Neural cell (in vitro differentiated cells): ENCODE measurements around the gene CST6. TPM values are rescaled to one million over a fixed set of nuclear protein-coding genes. Genes with fewer than 3 reads are reported as not detected.

Experiments
- H2AFZ ChIP-seq: fragments of 200-600, 300-800 bp; sonication (generic), shearing (Covaris generic); 2 replicates; pipeline ENCODE4 v1.6.0; 2014; ENCODE audit warnings: low read depth, mild to moderate bottlenecking, antibody characterized with exemption, low read length, moderate library complexity
- H3F3A ChIP-seq: fragments of 200-600 bp; shearing (Covaris generic); 2 replicates; pipeline ENCODE4 v1.6.1; 2016; ENCODE audit warnings: mild to moderate bottlenecking, moderate library complexity, mixed read lengths, antibody characterized with exemption, low read length; ENCODE audit not compliant: insufficient read depth, poor library complexity, severe bottlenecking
- H3K27ac ChIP-seq: fragments of 200-600, 300-800 bp; sonication (generic), shearing (Covaris generic); 2 replicates; pipeline ENCODE4 v1.5.1; 2014; ENCODE audit warnings: mild to moderate bottlenecking, low read length, moderate library complexity
- H3K27me3 ChIP-seq: fragments of 300-800, 200-600 bp; sonication (generic), shearing (Covaris generic); 2 replicates; pipeline ENCODE4 v1.6.0; 2014; ENCODE audit warnings: mild to moderate bottlenecking, low read depth, low read length, moderate library complexity; ENCODE audit not compliant: insufficient read depth
- H3K36me3 ChIP-seq: fragments of 300-800, 200-600 bp; sonication (generic), shearing (Covaris generic); 2 replicates; pipeline ENCODE4 v1.5.1; 2014; ENCODE audit warnings: mild to moderate bottlenecking, antibody characterized with exemption, low read length, moderate library complexity; ENCODE audit not compliant: insufficient read depth
- H3K4me2 ChIP-seq: fragments of 300-800, 200-600 bp; sonication (generic), shearing (Covaris generic); 2 replicates; pipeline ENCODE4 v1.6.0; 2014; ENCODE audit warnings: mild to moderate bottlenecking, low read length
- H3K4me3 ChIP-seq: fragments of 300-800, 200-600 bp; sonication (generic), shearing (Covaris generic); 2 replicates; pipeline ENCODE4 v1.5.1; 2014; ENCODE audit warnings: mild to moderate bottlenecking, low read length, moderate library complexity
- H3K79me2 ChIP-seq: fragments of 200-600 bp; shearing (Covaris generic); replicated peaks from 2 replicates; pipeline ENCODE4 v1.6.0; 2014; ENCODE audit warnings: mild to moderate bottlenecking, low read length, moderate library complexity; ENCODE audit not compliant: insufficient read depth
- H3K9ac ChIP-seq: fragments of 300-800, 200-600 bp; sonication (generic), shearing (Covaris generic); 2 replicates; pipeline ENCODE4 v1.6.1; 2016; ENCODE audit warnings: mild to moderate bottlenecking, low read length, mixed read lengths
- H3K9me2 ChIP-seq: fragments of 200-600 bp; shearing (Covaris generic); 2 replicates; pipeline ENCODE4 v1.6.1; 2016; ENCODE audit warnings: mild to moderate bottlenecking, low read length, mixed read lengths; ENCODE audit not compliant: insufficient read depth
- H3K9me3 ChIP-seq: fragments of 200-600, 300-800 bp; sonication (generic), shearing (Covaris generic); 2 replicates; pipeline ENCODE4 v1.6.1; 2016; ENCODE audit warnings: mild to moderate bottlenecking, mixed run types, low read length, moderate library complexity, mixed read lengths
- H4K20me1 ChIP-seq: fragments of 200-600 bp; shearing (Covaris generic); 2 replicates; pipeline ENCODE4 v1.6.1; 2016; ENCODE audit warnings: mild to moderate bottlenecking, mixed run types; ENCODE audit not compliant: insufficient read depth
- EP300 ChIP-seq: fragments of 450-650 bp; conservative IDR thresholded peaks from 2 replicates; pipeline ENCODE4 v1.6.1; 2014; ENCODE audit warnings: antibody characterized with exemption, mild to moderate bottlenecking, moderate library complexity; ENCODE audit not compliant: poor library complexity, severe bottlenecking
- EZH2 ChIP-seq: fragments of 200-600, 300-800 bp; shearing (Covaris generic), sonication (generic); IDR thresholded peaks from 2 replicates; pipeline ENCODE4 v1.6.1; 2014; ENCODE audit warnings: antibody characterized with exemption, low read length, borderline replicate concordance, mild to moderate bottlenecking; ENCODE audit not compliant: insufficient read depth, poor library complexity, severe bottlenecking
- POLR2AphosphoS5 ChIP-seq: IDR thresholded peaks from 2 replicates; pipeline ENCODE4 v1.6.1; 2012
- RAD21 ChIP-seq: fragments of 450-650 bp; conservative IDR thresholded peaks from 2 replicates; pipeline ENCODE4 v1.6.1; 2014; ENCODE audit warnings: antibody characterized with exemption, mild to moderate bottlenecking, moderate library complexity
- REST ChIP-seq: IDR thresholded peaks from 2 replicates; pipeline ENCODE4 v1.6.1; 2012; ENCODE audit warnings: borderline replicate concordance
- TAF1 ChIP-seq: IDR thresholded peaks from 2 replicates; pipeline ENCODE4 v1.6.1; 2012; ENCODE audit warnings: low read depth
- polyA plus RNA-seq: library from polyadenylated mRNA; depleted of rRNA; stranded (reverse); fragments of >200 nt; gene quantifications from 2 replicates; pipeline ENCODE4 v1.2.3, GENCODE V29; 2014
- TF ChIP-seq, protein P1 (sequence below): fragments of 450-650 bp; IDR thresholded peaks from 2 replicates; pipeline ENCODE4 v1.5.1; 2014; ENCODE audit warnings: antibody characterized with exemption, mild to moderate bottlenecking, moderate library complexity; ENCODE audit not compliant: poor library complexity, severe bottlenecking

Gene CST6
- polyA plus RNA-seq, 1 donor from 2014 or later, result not detected

DNA sequence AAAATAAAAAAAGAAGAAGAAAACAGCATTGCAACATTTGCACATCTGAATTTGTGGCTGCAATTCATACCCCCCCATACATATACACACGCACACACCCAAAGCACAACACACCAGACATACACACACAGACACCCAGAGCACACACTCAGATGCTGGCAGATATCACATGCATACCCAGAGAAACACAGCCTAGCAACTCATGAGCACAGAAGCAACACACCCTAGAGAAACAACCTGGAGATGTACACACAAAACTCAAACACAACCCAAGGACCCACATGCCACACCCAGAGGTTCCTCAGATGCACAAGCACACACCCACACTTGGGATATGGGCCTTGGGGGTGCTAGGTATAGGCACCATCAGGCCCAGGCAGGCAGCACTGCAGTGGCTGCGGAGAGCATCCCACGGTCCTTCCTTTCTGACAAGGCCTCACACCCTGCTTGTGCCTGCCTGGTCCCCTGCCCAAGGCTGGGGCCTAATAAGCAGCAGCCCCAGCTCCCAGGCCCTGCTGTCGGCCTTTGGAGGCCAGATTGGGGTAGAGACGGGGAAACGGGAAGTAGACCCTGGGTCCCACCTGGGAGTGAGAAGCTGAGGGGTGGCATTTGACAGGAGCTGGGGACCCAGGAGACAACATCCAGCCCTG is 3.1 kb downstream of the CST6 start:
- no peak overlapping the region for H2AFZ ChIP-seq
- no peaks in the 10 kb centered on the region for H4K20me1 ChIP-seq
- H3K27me3 ChIP-seq, result peaks cover 15% of the 10 kb centered on the region
- no peaks in the 10 kb centered on the region for H3K36me3 ChIP-seq
- no peak overlapping the region for H3K27ac ChIP-seq
- no peaks in the 10 kb centered on the region for H3F3A ChIP-seq
- TF ChIP-seq POLR2AphosphoS5 (no peak), RAD21 (no peak)
- no peak overlapping the region for H3K9ac ChIP-seq
- H3K9me2 ChIP-seq, result no peaks in the 10 kb centered on the region
- H3K79me2 ChIP-seq, result no peaks in the 10 kb centered on the region
- no peak overlapping the region for H3K4me3 ChIP-seq
- H3K4me2 ChIP-seq, result no peak overlapping the region
- no peaks in the 10 kb centered on the region for H3K9me3 ChIP-seq

- Histone ChIP-seq H3K4me3 (no peak overlapping the region), H2AFZ (no peak overlapping the region), H3F3A (no peaks in the 10 kb centered on the region), H3K36me3 (no peaks in the 10 kb centered on the region), H3K9ac (no peak overlapping the region), H4K20me1 (no peaks in the 10 kb centered on the region), H3K4me2 (no peak overlapping the region), H3K27me3 (peaks cover 15% of the 10 kb centered on the region), H3K79me2 (no peaks in the 10 kb centered on the region), H3K27ac (no peak overlapping the region), H3K9me2 (no peaks in the 10 kb centered on the region), H3K9me3 (no peaks in the 10 kb centered on the region)
- no peak for TF ChIP-seq TAF1
- no peak for TF ChIP-seq EP300
- TF ChIP-seq REST, result no peak
These were observed 3.7 kb downstream of the CST6 start for GRCh38 chr11:66015454-66015881.

GRCh38 chr11:66015936-66016792 is 4.4 kb downstream of the CST6 start:
- no peaks in the 10 kb centered on the region for H3K79me2 ChIP-seq
- no peaks in the 10 kb centered on the region for H3F3A ChIP-seq
- no peak overlapping the region for H3K27ac ChIP-seq
- H3K9ac ChIP-seq, result no peak overlapping the region
- TF ChIP-seq, protein P1, sequence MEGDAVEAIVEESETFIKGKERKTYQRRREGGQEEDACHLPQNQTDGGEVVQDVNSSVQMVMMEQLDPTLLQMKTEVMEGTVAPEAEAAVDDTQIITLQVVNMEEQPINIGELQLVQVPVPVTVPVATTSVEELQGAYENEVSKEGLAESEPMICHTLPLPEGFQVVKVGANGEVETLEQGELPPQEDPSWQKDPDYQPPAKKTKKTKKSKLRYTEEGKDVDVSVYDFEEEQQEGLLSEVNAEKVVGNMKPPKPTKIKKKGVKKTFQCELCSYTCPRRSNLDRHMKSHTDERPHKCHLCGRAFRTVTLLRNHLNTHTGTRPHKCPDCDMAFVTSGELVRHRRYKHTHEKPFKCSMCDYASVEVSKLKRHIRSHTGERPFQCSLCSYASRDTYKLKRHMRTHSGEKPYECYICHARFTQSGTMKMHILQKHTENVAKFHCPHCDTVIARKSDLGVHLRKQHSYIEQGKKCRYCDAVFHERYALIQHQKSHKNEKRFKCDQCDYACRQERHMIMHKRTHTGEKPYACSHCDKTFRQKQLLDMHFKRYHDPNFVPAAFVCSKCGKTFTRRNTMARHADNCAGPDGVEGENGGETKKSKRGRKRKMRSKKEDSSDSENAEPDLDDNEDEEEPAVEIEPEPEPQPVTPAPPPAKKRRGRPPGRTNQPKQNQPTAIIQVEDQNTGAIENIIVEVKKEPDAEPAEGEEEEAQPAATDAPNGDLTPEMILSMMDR, result no peak
- TF ChIP-seq EP300 (no peak), EZH2 (no peak)
- H2AFZ ChIP-seq, result no peak overlapping the region
- H3K27me3 ChIP-seq, result peaks cover 15% of the 10 kb centered on the region
- H3K9me3 ChIP-seq, result no peaks in the 10 kb centered on the region
- H3K4me2 ChIP-seq, result no peak overlapping the region
- no peaks in the 10 kb centered on the region for H3K36me3 ChIP-seq
- no peaks in the 10 kb centered on the region for H4K20me1 ChIP-seq
- no peak overlapping the region for H3K4me3 ChIP-seq
- no peaks in the 10 kb centered on the region for H3K9me2 ChIP-seq
